VCaP (cell line): ENCODE measurements around the gene ATF6.

ENCODE experiments used
- H3K27ac ChIP-seq: fragments of 450-650 bp; 2 replicates; pipeline ENCODE4 v1.5.1; 2017
- CTCF ChIP-seq: fragments of 450-650 bp; conservative IDR thresholded peaks from 2 replicates; pipeline ENCODE4 v1.5.1; 2017; ENCODE audit warnings: mild to moderate bottlenecking, moderate library complexity

Gene ATF6

GRCh38 chr1:161739865-161740566, 26.1 kb upstream of the ATF6 start:
- TF ChIP-seq CTCF: no peak
- no peak overlapping the region for H3K27ac ChIP-seq

GRCh38 chr1:161740921-161741320, 25.2 kb upstream of the ATF6 start:
- TF ChIP-seq CTCF: no peak
- no peak overlapping the region for H3K27ac ChIP-seq

GRCh38 chr1:161743231-161743630, 22.9 kb upstream of the ATF6 start:
- H3K27ac ChIP-seq: no peak overlapping the region
- no peak for TF ChIP-seq CTCF

GRCh38 chr1:161747801-161748200, 18.3 kb upstream of the ATF6 start:
- no peak for TF ChIP-seq CTCF
- no peak overlapping the region for H3K27ac ChIP-seq

GRCh38 chr1:161749509-161750407, 16.4 kb upstream of the ATF6 start, which contains the start of gene DUSP12:
DUSP12 (plus strand) TSS chr1:161749786; CDS start chr1:161749802, 16 bp downstream.
- peak within 1 kb of the TSS; percentile 92 for H3K27ac ChIP-seq
- TF ChIP-seq CTCF: no peak; the same call in 1 of the 2 replicates

GRCh38 chr1:161763522-161764098, 2.5 kb upstream of the ATF6 start:
- TF ChIP-seq CTCF: peak; percentile 65
- H3K27ac ChIP-seq: no peak overlapping the region

GRCh38 chr1:161768461-161768860, 2.3 kb downstream of the ATF6 start:
- TF ChIP-seq CTCF: no peak
- H3K27ac ChIP-seq: no peak overlapping the region
